Smooth muscle cell (in vitro differentiated cells): ENCODE results near the gene KCNMB3. TPM values are rescaled to one million over a fixed set of nuclear protein-coding genes. Genes with fewer than 3 reads are reported as not detected.

Source experiments
- DNase-seq: peaks from one replicate; lab custom pipeline; 2025; ENCODE audit not compliant: unreplicated experiment; lab: John Stamatoyannopoulos, UW
- H2AFZ ChIP-seq: fragments of 200-600 bp; sonication (generic); 2 replicates; pipeline ENCODE4 v1.6.0; 2016; ENCODE audit warnings: antibody characterized with exemption, low read depth, mild to moderate bottlenecking
- H3F3A ChIP-seq: fragments of 200-600 bp; sonication (generic); 2 replicates; pipeline ENCODE4 v1.6.0; 2017; ENCODE audit warnings: antibody characterized with exemption, low read depth
- H3K27ac ChIP-seq: fragments of 200-600 bp; sonication (generic); 2 replicates; pipeline ENCODE4 v1.5.1; 2016; ENCODE audit warnings: low read depth, mild to moderate bottlenecking
- H3K27me3 ChIP-seq: fragments of 200-600 bp; sonication (generic); 2 replicates; pipeline ENCODE4 v1.6.1; 2016; ENCODE audit warnings: low read depth, mild to moderate bottlenecking
- H3K36me3 ChIP-seq: fragments of 200-600 bp; sonication (generic); 2 replicates; pipeline ENCODE4 v1.5.1; 2016; ENCODE audit warnings: low read depth
- H3K4me1 ChIP-seq: fragments of 200-600 bp; sonication (generic); 2 replicates; pipeline ENCODE4 v1.5.1; 2016; ENCODE audit warnings: low read depth
- H3K4me2 ChIP-seq: fragments of 200-600 bp; sonication (generic); 2 replicates; pipeline ENCODE4 v1.6.0; 2016; ENCODE audit warnings: mild to moderate bottlenecking
- H3K4me3 ChIP-seq: fragments of 200-600 bp; sonication (generic); 2 replicates; pipeline ENCODE4 v1.5.1; 2016; ENCODE audit warnings: mild to moderate bottlenecking
- H3K79me2 ChIP-seq: fragments of 200-600 bp; sonication (generic); 2 replicates; pipeline ENCODE4 v1.6.0; 2016; ENCODE audit warnings: low read depth, mild to moderate bottlenecking
- H3K9ac ChIP-seq: fragments of 200-600 bp; sonication (generic); 2 replicates; pipeline ENCODE4 v1.6.0; 2016; ENCODE audit warnings: low read depth
- H3K9me3 ChIP-seq: fragments of 200-600 bp; sonication (generic); replicated peaks from 2 replicates; pipeline ENCODE4 v1.5.1; 2016; ENCODE audit warnings: low read depth
- H4K20me1 ChIP-seq: fragments of 200-600 bp; sonication (generic); 2 replicates; pipeline ENCODE4 v1.6.0; 2016; ENCODE audit warnings: low read depth
- CTCF ChIP-seq: fragments of 200-600 bp; sonication (generic); IDR thresholded peaks from 2 replicates; pipeline ENCODE4 v1.5.1; 2017; ENCODE audit warnings: borderline replicate concordance, mild to moderate bottlenecking, antibody characterized with exemption; ENCODE audit not compliant: insufficient read depth, poor library complexity, severe bottlenecking
- WGBS: methylation state at CpG from one replicate; pipeline ENCODE4 v1.1.7; 2016; ENCODE audit warnings: low lambda C conversion rate; 5-methylcytosine and 5-hydroxymethylcytosine counted together
- polyA plus RNA-seq: library from polyadenylated mRNA; unstranded; fragments of >200 nt; fragmentation: Nextera tagmentation; extraction: Ambion mirVana; gene quantifications from 2 replicates; pipeline ENCODE4 v1.2.1, GENCODE V29; 2016
- total RNA-seq: library from RNA; depleted of rRNA; stranded (reverse); fragments of >200 nt; gene quantifications from 2 replicates; pipeline ENCODE4 v1.2.3, GENCODE V29; 2014

KCNMB3 gene
- total and polyA plus RNA-seq, 2 experiments from 2014 or later, result 2.3 TPM; not detected in 1

- H3K4me3 ChIP-seq, result no peak overlapping the region
- no peak overlapping the region for H2AFZ ChIP-seq
- no peaks in the 10 kb centered on the region for H3K27me3 ChIP-seq
- H3K79me2 ChIP-seq, result peaks cover 20% of the 10 kb centered on the region
- H3K9ac ChIP-seq, result no peak overlapping the region
- no peaks in the 10 kb centered on the region for H3F3A ChIP-seq
- H3K27ac ChIP-seq, result no peak overlapping the region
- no peak for DNase-seq
- H3K36me3 ChIP-seq, result no peaks in the 10 kb centered on the region
- peaks cover 32% of the 10 kb centered on the region for H4K20me1 ChIP-seq
- TF ChIP-seq CTCF, result no peak
- H3K4me2 ChIP-seq, result no peak overlapping the region
- H3K4me1 ChIP-seq, result peaks cover 10% of the 10 kb centered on the region
- H3K9me3 ChIP-seq, result no peaks in the 10 kb centered on the region
- 93% methylated on average over 2 of the region's 2 CpGs for WGBS
Observed at GRCh38 chr3:179200790-179201189, 50.1 kb downstream of the KCNMB3 start.

GRCh38 chr3:179196700-179197099 lies 54.2 kb downstream of the KCNMB3 start:
- Histone ChIP-seq H3K79me2 (peaks cover 50% of the 10 kb centered on the region), H3K27me3 (no peaks in the 10 kb centered on the region), H3K4me2 (peak overlapping the region; percentile 1), H2AFZ (no peak overlapping the region), H3K4me1 (peaks cover 10% of the 10 kb centered on the region), H4K20me1 (peaks cover 68% of the 10 kb centered on the region), H3K4me3 (no peak overlapping the region), H3K9me3 (no peaks in the 10 kb centered on the region), H3F3A (no peaks in the 10 kb centered on the region), H3K36me3 (no peaks in the 10 kb centered on the region), H3K9ac (no peak overlapping the region), H3K27ac (no peak overlapping the region)
- TF ChIP-seq CTCF, result no peak
- DNase-seq, result no peak
- 78% methylated on average over 4 of the region's 4 CpGs for WGBS

- peak overlapping the region; percentile 1 for H3K4me2 ChIP-seq
- no peak for TF ChIP-seq CTCF
- H3F3A ChIP-seq, result no peaks in the 10 kb centered on the region
- no peak overlapping the region for H3K9ac ChIP-seq
- H3K4me3 ChIP-seq, result no peak overlapping the region
- no peaks in the 10 kb centered on the region for H3K36me3 ChIP-seq
- H4K20me1 ChIP-seq, result peaks cover 74% of the 10 kb centered on the region
- H3K27me3 ChIP-seq, result no peaks in the 10 kb centered on the region
- WGBS, result 4% methylated on average over 1 of the region's 1 CpG
- H3K9me3 ChIP-seq, result no peaks in the 10 kb centered on the region
- DNase-seq, result no peak
- H3K79me2 ChIP-seq, result peaks cover 56% of the 10 kb centered on the region
- H3K27ac ChIP-seq, result no peak overlapping the region
- H2AFZ ChIP-seq, result no peak overlapping the region
- H3K4me1 ChIP-seq, result peaks cover 10% of the 10 kb centered on the region
Observed at GRCh38 chr3:179196098-179196497, 54.8 kb downstream of the KCNMB3 start.

- Histone ChIP-seq H3K4me3 (no peak overlapping the region), H3K79me2 (peaks cover 64% of the 10 kb centered on the region), H3K4me2 (no peak overlapping the region), H3F3A (no peaks in the 10 kb centered on the region), H3K9ac (no peak overlapping the region), H3K27me3 (no peaks in the 10 kb centered on the region), H3K9me3 (no peaks in the 10 kb centered on the region), H3K27ac (no peak overlapping the region), H2AFZ (no peak overlapping the region), H3K4me1 (peaks cover 13% of the 10 kb centered on the region), H4K20me1 (peaks cover 86% of the 10 kb centered on the region), H3K36me3 (no peaks in the 10 kb centered on the region)
- DNase-seq, result no peak
- WGBS, result 32% methylated on average over 4 of the region's 4 CpGs
- no peak for TF ChIP-seq CTCF
Observed at GRCh38 chr3:179194931-179195330, 56.0 kb downstream of the KCNMB3 start.
